ENCODE results near the gene SEMA6A.

SEMA6A gene

DNA sequence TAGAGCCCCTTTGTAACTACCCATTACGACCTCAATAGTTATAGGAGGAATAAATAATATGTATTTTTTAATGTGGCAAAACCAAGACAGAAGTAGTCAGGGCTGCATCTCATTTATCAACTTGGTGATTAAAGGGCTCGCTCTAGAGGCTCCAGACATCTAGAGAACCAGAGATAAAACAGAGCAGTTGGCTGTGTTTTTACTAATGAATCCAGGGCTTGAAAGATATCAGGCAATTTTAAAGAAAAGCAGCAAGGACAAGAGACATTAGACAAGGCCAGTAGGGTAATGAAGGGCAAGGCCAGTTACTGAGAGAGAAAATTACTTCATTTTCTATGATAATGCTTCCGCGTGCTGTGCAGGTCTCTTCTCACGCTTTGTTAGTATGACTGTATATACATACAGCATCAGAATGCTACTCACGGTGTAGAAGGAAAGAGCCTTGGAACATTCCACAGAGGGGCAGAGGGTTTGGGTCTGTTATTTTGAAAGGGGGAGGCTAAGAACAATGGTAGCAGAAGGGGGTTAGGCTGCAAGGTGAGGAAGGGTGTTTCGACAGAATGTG lies 110.4 kb downstream of the SEMA6A start:
- DNase-seq (ENCODE audit: low read depth in 3 of 3) = no peak

DNA sequence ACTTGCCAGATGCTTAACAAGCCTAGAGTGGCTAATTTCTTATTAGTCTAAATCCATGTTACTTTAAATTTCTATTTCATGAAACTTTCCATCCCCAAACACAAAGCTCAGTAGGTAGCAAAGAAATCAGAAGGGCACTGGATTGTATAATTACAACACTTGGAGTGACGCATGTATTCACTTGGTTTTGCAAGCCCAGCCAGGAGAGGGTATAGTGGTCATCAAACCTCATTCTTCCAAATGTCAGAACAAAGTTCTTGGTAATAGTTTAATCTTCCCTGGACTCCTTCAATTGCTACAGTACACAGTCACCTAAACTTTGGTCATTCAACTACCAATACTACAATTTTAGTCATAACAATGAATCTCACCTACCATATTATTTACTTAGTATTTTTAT lies 112.1 kb downstream of the SEMA6A start:
- no peak for DNase-seq (ENCODE audit: low read depth in 3 of 3)

DNA sequence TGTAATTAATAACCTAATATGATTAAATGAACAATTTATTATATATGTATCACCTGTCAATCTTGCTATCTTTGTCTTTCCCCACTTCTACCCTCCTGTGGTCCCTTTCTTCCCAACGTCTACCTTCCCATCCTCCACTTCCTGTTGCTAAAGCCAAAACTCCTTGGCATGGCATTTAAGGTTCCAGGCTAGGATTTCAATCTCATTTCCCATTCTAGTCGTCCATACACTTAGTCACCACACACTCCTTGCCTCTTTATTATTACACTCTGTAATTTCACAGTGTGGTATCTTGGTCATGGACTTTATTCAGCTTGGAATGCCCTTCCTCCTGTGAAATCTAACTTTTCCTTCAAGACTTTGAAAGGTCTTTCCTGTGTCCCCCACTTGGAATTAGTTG lies 115.3 kb downstream of the SEMA6A start:
- no peak for DNase-seq (ENCODE audit: low read depth in 3 of 3)

DNA sequence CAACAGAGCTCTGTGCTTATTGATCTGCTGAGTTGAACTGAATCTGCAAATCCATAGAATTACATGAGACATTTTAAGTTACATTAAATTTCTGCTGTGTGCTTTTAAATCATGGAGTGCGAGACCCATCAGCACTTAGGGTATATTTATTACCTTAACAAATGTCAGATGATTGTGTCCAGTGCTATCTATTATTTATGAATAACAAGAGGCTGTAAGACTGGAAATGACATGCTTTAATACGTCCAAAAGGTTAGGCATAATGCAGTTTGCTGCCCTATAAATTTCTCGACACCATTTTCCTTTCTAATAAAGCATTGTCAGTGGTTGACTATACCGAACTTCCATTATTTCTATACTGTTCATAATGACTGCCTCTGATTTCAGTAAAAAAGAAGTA lies 117.6 kb downstream of the SEMA6A start:
- DNase-seq (ENCODE audit: low read depth in 3 of 3) = no peak

DNA sequence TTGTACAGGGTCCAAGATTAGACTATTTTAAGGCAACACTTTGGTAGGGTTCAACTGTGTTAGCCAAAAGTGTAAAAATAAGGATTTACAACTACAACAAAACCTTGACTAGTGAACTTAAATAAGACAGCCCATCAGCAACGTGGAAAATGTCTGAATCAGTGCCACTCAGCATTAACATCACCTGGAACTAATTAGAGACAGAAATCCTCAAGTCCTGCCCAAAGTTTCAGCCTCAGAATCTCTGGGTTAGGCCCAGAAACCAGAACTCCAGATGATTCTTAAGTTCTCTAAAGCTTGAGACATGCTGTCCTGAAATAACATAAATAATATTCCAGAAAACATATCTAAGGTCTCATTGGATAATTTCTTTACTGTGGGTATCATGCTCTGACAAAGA lies 118.6 kb downstream of the SEMA6A start:
- DNase-seq (ENCODE audit: low read depth in 3 of 3) = no peak

DNA sequence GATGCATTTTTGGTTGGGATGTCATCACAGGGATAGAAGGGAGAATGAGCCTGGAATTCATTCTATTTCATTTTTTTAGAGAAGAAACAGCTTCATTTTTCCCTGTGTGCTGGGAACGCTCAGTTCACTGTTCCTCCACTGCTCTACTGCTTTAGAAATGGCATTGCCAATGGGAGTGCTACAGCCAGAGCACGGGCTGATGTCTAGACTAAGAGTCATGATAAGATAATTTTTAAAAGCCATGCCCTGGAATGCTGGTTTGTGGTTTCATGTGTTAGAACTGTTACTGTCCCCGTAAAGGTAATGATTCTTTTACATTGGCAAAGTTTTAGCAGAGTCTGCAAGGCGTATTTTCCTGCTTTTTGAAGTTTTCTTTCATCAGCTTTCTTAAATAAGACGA lies 119.6 kb downstream of the SEMA6A start:
- DNase-seq (ENCODE audit: low read depth in 3 of 3) = no peak

DNA sequence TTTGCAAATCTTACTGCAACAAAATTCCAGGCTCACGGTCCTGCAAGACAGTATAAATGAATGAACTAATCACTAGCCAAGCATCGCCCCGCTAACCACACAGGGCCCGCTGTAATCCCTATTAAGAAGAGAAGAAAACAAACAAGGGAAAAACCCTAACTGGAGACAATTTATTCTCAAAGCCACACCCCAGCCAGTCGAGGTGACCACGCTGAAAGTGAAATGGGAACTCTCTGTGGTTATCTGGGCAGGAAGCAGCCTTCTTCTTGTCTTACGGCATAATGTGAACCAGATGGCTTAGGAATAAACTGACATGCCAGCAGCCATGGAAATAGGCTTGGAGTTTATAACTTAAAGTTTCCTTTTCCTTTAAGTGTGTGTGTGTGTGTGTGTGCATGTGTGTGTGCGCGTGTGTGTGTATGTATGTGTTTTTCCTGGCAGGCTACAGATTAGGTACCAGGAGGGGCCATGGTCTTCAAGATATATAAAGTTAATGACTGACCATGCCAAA lies 120.2 kb downstream of the SEMA6A start:
- DNase-seq (ENCODE audit: low read depth in 3 of 3) = no peak

DNA sequence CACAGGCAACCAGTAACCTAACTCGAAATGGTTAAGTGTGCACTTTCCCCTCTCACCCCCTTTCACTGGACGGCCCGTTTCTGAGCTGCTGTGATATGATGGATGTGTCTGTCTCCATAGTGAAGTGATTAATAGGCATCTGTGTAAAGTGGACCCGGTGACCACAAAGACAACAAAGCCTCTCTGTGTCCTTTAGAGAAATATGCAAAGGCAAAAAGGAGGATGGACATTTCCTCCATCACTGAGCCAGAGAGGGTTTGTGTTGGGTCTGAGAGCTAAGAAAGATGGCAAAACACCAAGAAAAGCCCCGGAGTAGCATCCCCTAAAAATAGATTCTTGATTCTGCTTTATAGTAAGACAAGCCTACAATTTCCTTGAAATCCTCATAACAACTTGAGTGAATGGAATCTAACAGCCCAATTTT lies 120.6 kb downstream of the SEMA6A start:
- no peak for DNase-seq (ENCODE audit: low read depth in 3 of 3)

DNA sequence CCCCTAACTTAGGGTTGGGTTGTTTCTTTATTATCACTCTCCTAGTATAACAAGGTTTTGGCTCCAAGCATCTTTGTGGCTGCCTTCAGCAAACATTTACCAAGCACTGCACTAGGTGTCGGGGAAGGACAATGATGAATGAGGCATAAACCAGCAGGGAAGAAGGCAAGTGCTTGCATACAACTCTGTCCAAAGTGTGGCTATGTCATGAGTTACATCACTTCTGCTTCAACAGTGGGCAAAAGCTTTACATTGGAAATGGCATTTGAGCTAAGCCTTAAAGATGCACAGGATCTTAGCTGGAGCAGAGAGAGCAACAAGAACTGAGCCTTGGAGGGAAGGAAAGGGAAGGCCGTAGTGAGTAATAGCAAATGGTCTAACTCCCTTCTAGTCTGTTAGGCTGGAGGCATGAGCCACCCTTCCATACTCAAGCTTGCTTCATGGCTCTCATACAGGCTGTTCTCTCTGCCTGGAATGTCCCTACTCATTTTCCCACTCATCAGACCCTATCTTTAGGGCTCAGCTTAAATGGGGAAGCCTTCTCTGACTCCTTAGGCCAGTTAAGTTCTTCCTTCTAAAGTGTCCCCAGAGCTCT lies 121.8 kb downstream of the SEMA6A start:
- DNase-seq (ENCODE audit: low read depth in 3 of 3) = no peak

DNA sequence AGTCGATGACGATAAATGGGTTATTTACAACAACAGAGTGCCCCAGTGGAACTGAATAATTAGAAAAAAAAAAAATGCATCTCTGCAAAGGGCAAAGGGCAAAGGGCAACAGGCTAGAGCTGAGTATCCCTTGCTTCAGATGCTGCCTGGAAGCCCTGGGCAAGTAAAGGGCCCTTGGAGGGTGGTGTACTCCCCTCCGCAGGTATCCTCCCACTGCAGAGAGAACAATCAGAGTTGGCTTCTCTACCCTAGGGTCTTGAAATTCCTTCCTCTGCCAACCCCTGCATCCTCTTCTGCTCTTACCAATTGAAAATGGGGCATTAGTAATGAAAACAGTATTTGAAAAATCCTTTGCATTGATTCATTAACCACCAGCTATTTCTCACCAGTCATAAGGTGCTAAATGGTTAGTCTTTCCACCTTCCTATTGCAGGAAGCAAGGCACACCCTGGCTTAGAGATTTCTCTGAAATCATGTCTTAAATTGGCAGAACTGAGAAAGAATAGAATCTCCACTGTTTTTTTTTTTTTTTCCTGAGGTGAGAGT lies 122.6 kb downstream of the SEMA6A start:
- no peak for DNase-seq (ENCODE audit: low read depth in 3 of 3)

DNA sequence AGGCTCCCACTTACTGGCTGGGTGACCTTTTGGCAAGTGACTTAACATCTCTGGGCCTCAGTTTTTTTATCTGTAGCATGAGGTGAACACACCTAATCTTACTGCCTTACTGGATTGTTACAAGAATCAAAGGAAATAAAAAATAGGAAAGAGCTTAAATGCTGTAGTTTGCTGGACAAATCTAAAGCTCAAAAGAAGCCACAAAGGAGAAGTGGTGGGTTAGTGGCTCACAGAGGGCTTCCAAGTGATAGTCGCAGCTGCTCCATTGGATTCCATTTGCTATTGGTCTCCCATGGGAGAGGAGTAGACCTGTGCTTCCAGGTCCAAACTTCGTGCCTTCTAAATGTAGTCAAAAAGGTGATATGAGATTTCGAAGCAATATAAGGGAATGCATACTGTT lies 123.6 kb downstream of the SEMA6A start:
- no peak for DNase-seq (ENCODE audit: low read depth in 3 of 3)

DNA sequence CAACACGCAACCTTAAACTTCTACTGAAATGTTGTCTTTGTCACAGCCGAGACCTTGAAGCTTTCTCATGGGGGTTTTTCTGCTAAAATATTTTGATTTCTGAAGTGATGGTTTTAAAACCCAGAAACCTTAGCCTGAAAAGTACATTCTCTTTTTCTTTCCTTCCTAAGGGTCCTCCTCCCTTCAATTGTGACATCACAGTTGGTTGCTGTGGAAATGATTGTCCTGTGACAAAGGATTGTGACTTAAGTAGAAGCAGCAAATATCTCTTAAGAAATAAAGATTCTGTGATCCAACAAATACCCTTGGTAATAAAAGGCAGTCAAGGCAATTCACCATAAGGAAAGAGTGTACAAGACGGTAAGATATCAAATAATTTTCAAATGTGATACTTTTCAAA lies 125.2 kb downstream of the SEMA6A start:
- no peak for DNase-seq (ENCODE audit: low read depth in 3 of 3)

DNA sequence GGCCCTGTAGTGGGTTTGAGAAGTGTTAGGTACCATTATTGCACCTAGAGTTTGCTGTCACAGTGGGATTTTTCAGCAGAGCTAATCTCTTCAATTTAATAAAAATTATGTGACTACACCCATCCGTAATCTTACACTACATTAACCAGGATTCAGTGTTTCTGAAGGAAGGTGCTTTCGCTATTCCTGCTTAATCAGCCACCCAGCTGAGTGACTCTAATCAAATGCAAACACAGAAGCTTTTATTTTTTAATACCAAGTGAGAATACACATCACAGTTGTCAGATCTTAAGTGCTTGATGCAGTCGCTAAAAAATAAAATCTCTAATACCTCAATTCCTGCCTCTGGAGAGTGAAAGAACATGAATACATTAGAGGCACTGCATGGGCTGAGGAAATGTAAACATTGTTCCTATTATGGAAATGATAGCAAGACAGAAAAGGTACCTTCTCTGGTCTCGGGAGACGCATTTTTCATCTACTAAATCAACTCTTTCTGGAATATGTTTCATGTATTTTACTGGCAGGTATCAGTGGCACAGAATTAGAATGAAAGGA lies 125.7 kb downstream of the SEMA6A start:
- DNase-seq (ENCODE audit: low read depth in 3 of 3) = no peak

DNA sequence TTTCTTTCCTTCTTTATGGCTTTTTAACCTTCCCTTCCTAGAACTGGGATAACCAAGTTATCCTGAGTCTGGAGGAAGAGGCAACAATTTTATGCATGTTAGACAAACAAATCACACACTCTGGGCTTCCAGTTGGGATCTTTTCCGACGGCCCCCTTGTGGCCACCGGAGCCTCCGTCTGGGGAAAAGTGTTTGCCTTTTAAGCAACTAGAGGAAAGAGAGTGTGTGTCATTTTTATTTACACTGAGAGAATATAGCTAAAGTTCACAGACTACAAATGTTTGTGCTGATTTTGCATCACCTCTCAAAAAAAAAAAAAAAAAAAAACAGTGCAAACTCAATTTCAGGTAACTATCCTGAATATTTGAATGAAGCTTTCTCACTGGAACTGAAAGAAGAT lies 126.2 kb downstream of the SEMA6A start:
- no peak for DNase-seq (ENCODE audit: low read depth in 3 of 3)

DNA sequence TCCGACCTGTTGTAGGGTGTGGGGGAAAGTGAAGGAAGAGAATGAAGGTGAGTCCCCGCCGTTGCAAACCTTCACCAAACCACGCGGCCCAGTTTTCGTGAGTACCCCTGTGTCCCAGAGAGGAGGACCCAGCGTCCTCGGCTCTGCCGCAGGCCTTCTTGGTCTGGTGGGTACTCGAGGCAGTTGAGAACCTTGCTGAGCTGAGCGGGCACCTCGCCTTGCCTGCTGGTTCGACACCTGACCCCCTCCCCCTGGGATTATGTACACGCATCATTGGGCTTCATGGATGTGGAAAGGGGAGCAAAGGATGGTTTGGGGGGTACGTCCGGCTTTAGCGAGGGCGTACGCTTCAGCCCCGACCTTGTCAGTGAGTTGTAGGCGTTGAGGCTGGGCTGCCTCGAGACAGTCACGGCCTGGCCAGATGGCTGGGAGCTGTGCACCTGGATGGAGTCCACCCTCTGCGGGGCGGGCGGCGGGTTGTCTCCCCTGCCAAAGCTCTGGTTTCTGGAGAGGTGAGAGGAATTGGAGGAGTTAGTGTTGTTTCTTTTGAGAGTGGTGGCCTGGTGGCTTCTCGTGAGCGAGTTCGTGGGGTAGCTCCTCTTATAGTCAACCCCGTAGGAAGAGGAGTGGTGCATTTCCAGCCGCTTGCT lies 128.1 kb downstream of the SEMA6A start:
- no peak for DNase-seq (ENCODE audit: low read depth in 3 of 3)

DNA sequence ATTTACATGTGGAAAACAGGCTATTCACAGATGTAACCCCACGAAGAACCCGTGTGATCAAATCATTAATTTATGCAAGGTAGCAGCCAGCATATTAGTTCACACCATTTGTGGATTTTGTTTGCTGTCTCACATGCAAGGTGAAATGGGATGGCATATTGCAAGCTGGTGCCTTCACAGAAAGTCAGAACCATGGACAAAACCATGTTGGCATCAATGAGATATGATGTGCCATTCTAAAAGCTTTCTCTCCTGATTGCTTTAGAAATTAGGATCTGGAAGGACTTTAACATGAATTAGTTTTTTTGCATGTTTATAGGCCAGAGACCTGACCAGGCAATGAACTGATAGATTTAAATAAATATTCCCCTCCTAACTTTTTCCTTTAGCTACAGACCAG lies 129.3 kb downstream of the SEMA6A start:
- DNase-seq (ENCODE audit: low read depth in 3 of 3) = no peak

DNA sequence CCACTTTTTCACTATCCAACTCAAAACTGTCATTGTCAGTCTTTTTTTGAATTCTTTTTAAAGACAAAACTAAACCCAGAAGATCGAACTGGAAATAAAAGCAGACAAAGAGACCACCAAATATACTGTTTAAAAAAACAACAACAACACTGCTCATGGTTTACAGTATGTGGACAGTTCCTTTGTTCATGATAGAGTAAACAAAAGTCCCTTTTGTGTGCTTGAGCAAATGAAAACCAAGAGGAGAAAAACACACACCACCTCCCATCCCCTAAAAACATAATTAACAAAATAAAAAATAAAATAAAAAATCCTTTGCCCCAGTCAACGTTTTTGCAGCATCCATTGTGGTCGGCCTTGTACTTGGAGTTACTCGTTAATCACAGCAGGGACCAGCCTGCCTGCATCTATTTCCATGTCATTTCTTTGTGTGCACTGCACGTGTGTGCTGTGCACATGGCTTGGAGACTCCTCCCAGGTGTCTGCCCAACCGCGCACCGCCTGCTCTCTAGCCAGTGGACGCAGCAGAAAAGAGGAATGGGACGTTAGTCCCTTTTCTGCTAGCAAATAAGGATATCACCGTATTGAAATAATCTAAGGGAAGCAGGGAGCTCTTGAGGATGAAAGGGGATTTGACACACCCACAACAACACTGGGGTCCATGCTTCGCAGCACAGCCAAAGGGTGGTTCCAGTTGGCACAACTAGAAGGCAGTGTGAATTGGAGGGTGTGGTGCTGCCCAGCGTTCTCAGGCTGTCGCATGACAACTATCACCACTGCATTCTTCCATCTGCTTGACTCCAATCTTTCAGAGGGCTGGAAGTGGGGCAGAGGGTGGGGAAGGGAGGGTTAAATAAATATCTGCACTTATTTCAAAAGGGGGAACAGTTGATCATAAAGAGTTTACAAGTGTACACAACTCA lies 130.0 kb downstream of the SEMA6A start:
- no peak for DNase-seq (ENCODE audit: low read depth in 3 of 3)

DNA sequence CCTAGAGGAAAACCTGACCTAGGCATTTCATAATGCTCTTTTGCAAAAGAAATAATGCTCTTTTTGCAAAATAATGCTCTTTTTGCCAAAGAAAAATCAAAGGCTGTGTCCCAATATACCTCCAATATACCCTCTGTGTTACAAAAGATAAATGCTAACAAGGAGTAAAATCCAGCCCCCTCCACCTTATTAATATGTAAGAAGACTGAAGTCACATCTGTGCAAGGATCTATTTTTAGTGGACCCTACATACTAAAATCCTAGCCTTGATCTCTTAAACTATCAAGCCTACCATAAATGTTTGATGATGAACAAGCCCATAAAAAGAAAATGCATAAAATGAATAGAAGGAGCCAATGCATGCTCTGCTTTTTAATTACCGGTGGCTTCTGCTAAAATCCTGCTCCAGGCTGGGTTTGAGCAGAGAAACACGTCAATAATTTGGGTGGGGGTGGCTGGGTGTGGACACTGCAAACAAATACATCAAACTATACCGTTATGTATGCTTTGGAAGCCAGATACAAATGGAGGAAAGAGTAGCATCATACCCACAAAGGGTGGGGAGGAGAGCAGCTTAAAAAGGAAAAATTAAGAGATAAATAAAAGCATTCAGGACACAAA lies 131.6 kb downstream of the SEMA6A start:
- DNase-seq (ENCODE audit: low read depth in 3 of 3) = no peak

DNA sequence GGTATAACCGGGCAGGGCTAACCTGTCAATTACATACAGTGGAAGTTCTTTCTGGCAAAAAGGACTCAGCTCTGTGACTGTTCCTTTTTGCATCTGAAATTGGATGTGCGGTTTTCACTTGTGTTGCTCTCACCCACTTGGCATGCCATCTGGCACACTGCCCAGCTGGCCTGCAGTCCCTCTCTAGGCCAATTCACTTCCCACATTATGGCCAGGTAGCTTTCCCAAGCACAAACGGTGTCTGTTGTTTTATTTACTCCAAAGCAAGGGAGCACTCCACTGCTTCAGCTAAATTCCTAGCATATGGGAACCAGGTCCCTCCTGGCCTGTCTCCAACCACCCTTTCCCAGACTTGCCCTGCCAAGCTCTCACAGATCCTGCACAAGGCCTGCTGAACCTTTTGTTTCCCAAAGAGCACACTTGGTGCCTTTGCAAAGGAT lies 132.5 kb downstream of the SEMA6A start:
- DNase-seq (ENCODE audit: low read depth in 3 of 3) = no peak

DNA sequence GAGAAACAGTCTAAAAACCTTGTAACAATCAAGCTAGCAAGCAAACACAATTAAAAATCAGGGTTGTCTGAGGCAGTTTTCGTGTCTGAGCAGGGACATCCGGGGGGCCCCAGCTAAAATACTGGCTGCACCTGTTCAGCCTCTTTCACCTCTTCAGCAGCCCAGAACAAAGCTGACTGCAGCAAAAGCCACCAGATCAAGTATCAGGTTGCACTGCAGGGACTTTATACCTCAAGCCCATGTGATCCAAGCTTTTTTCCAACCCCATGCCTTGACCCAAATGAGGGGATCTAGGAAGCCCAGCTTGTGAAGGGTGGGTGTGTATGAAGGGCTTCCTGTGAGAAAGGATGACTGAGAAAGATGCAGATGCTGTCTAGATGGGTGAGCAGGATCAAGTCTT lies 133.4 kb downstream of the SEMA6A start:
- DNase-seq (ENCODE audit: low read depth in 3 of 3) = no peak

DNA sequence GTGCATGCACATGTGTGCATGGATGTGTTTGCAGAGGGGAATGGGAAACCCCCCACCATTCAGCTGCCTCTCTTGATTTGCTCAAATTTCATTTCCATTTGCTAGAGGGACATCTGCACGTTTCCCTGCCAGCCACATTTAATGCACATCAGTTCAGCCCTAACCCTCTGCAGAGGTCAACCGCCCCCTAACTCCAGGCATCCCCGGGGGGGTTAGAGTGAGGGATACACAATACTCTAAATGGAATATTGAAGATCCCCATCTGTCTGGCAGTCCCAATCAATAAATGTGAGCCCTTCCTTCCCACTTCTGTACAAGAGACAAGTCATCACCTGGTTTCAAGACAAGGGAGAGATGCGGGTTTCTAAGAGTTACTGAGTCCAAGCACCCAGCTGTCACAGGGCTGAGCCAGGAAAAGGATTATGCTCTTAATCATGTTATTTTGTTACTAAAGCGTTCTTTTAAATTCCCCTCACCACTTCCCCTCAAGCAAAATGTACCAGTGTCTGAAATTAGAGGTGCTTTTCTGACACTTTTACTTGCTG lies 134.1 kb downstream of the SEMA6A start:
- DNase-seq (ENCODE audit: low read depth in 3 of 3) = no peak
